Astrocyte (in vitro differentiated cells and primary cell): ENCODE data around the gene VEZT.

Experiments used
- CTCF ChIP-seq: IDR thresholded peaks from 2 replicates; pipeline ENCODE4 v1.5.1; 2011; ENCODE audit warnings: low read depth, mild to moderate bottlenecking, inconsistent platforms, low read length, moderate library complexity; ENCODE audit not compliant: insufficient read depth
- EZH2 ChIP-seq: IDR thresholded peaks from 2 replicates; pipeline ENCODE4 v1.6.1; 2012; ENCODE audit warnings: mild to moderate bottlenecking, low read length, inconsistent platforms; ENCODE audit not compliant: insufficient read depth

- TF ChIP-seq CTCF (no peak), EZH2 (no peak)
These were observed 33.5 kb upstream of the VEZT start for GRCh38 chr12:95184121-95184520.
